Common myeloid progenitor, CD34-positive (primary cell): ENCODE measurements around the gene TMUB1.
A peak's percentile ranks its signal among the peaks of the same experiment; 100 is the strongest.

Source experiments
- CTCF ChIA-PET: fragments of 350-600 bp; sonication (Branson Sonifier 250); formaldehyde crosslinking; loops from one replicate; lab custom pipeline; 2021; ENCODE audit warnings: antibody characterized with exemption; lab: Charles Lee
- POLR2A ChIA-PET: fragments of 350-600 bp; sonication (Branson Sonifier 250); formaldehyde crosslinking; loops from one replicate; lab custom pipeline; 2021; ENCODE audit warnings: antibody characterized with exemption; lab: Charles Lee
- DNase-seq, 3 donors: peaks; one replicate each; pipeline versions ENCODE4 v3.0.0 to v3.0.0-alpha.2; 2013
- H3K27ac ChIP-seq, 2 experiments: 1 replicate in 1 of 2; 2 replicates in 1 of 2; pipeline ENCODE4 v1.7.0; 2013; ENCODE audit warnings: inconsistent platforms in 2 of 2, low read length in 2 of 2, mild to moderate bottlenecking in 2 of 2, low read depth in 1 of 2, moderate library complexity in 1 of 2; ENCODE audit not compliant: severe bottlenecking in 2 of 2, insufficient read depth in 1 of 2, poor library complexity in 1 of 2
- H3K27me3 ChIP-seq, 5 experiments: replicated peaks in 2 of 5; 1 replicate in 3 of 5; 2 replicates in 2 of 5; pipeline versions ENCODE4 v1.6.1 to v1.7.0; 2013; ENCODE audit warnings: low read length in 4 of 5, mild to moderate bottlenecking in 2 of 5, moderate library complexity in 2 of 5, inconsistent platforms in 1 of 5; ENCODE audit not compliant: insufficient read depth in 5 of 5, control insufficient read depth in 4 of 5
- H3K36me3 ChIP-seq, 4 experiments: 1 replicate in 2 of 4; 2 replicates in 2 of 4; pipeline versions ENCODE4 v1.6.1 to v1.7.0; 2013; ENCODE audit warnings: low read length in 3 of 4, control low read depth in 1 of 4, mild to moderate bottlenecking in 1 of 4; ENCODE audit not compliant: control insufficient read depth in 4 of 4, insufficient read depth in 4 of 4
- H3K4me1 ChIP-seq, 4 experiments: 1 replicate in 3 of 4; 2 replicates in 1 of 4; pipeline versions ENCODE4 v1.6.1 to v1.7.1; 2013; ENCODE audit warnings: low read length in 3 of 4, mild to moderate bottlenecking in 3 of 4, control low read depth in 1 of 4, inconsistent platforms in 1 of 4, moderate library complexity in 1 of 4; ENCODE audit not compliant: control insufficient read depth in 4 of 4, insufficient read depth in 4 of 4; ENCODE audit errors: control extremely low read depth in 1 of 4
- H3K4me3 ChIP-seq, 7 experiments: 1 replicate in 4 of 7; 2 replicates in 3 of 7; pipeline versions ENCODE4 v1.5.1 to v1.7.0; 2013; ENCODE audit warnings: mild to moderate bottlenecking in 7 of 7, low read length in 6 of 7, moderate library complexity in 6 of 7, inconsistent platforms in 2 of 7, low read depth in 2 of 7, control low read depth in 1 of 7; ENCODE audit not compliant: insufficient read depth in 4 of 7, control insufficient read depth in 1 of 7; ENCODE audit errors: extremely low read depth in 1 of 7
- H3K9me3 ChIP-seq, 5 experiments: 1 replicate in 4 of 5; 2 replicates in 1 of 5; pipeline versions ENCODE4 v1.6.1 to v1.7.1; 2013; ENCODE audit warnings: low read length in 4 of 5, mild to moderate bottlenecking in 2 of 5, inconsistent platforms in 1 of 5, low read depth in 1 of 5, moderate library complexity in 1 of 5; ENCODE audit not compliant: control insufficient read depth in 4 of 5, insufficient read depth in 2 of 5; ENCODE audit errors: control extremely low read depth in 1 of 5
- WGBS: methylation state at CpG from one replicate; pipeline ENCODE4 v1.1.5; 2013; ENCODE audit not compliant: insufficient coverage; 5-methylcytosine and 5-hydroxymethylcytosine counted together

Gene TMUB1

GRCh38 chr7:151085691-151086620 is 2.7 kb upstream of the TMUB1 start, which contains the start of gene AGAP3:
TSS of gene AGAP3 (plus strand) at chr7:151086475. CDS start at chr7:151086742, 267 bp downstream.
- Histone ChIP-seq H3K4me3 (peak within 1 kb of the TSS; percentile 52 to 87 (median 79)), H3K4me1 (peaks cover 9 to 73% (median 67%) of the 10 kb centered on the region in 4 experiments), H3K9me3 (no peaks in the 10 kb centered on the region), H3K36me3 (peaks cover 0 to 11% (median 0%) of the 10 kb centered on the region in 4 experiments), H3K27me3 (no peaks in the 10 kb centered on the region), H3K27ac (peak within 1 kb of the TSS in 1 of 2 experiments; percentile 88)
- ChIA-PET CTCF (interaction anchor here (0.9 to 14.4 kb wide), 5 partner anchors 8 to 25 kb away, joined by 3 to 219 read pairs (median 4); no protein-coding TSS in a partner anchor), POLR2A (no interaction called here)
- peak in 2 of 3 donors; percentile 39 to 55 for DNase-seq
- WGBS, result 0% methylated on average over 35 of the region's 84 CpGs

GRCh38 chr7:151085329-151085690 is 2.0 kb upstream of the TMUB1 start:
- 67% methylated on average over 5 of the region's 5 CpGs for WGBS
- DNase-seq, result no peak
- ChIA-PET CTCF (interaction anchor here (0.9 to 14.4 kb wide), 6 partner anchors 9 to 25 kb away, joined by 3 to 219 read pairs (median 5); no protein-coding TSS in a partner anchor), POLR2A (no interaction called here)
- Histone ChIP-seq H3K4me1 (peaks cover 9 to 74% (median 69%) of the 10 kb centered on the region in 4 experiments), H3K4me3 (peak overlapping the region in 5 of 7 experiments; percentile 58 to 87 (median 77)), H3K27ac (no peak overlapping the region), H3K9me3 (no peaks in the 10 kb centered on the region), H3K27me3 (no peaks in the 10 kb centered on the region), H3K36me3 (peaks cover 0 to 11% (median 0%) of the 10 kb centered on the region in 4 experiments)

GRCh38 chr7:151083824-151084160 is 499 bp upstream of the TMUB1 start:
- Histone ChIP-seq H3K27me3 (no peaks in the 10 kb centered on the region), H3K4me3 (peak overlapping the region; percentile 41 to 84 (median 72)), H3K9me3 (no peaks in the 10 kb centered on the region), H3K27ac (peak overlapping the region in 1 of 2 experiments; percentile 92), H3K4me1 (peaks cover 13 to 73% (median 70%) of the 10 kb centered on the region in 4 experiments), H3K36me3 (peaks cover 0 to 14% (median 0%) of the 10 kb centered on the region in 4 experiments)
- ChIA-PET CTCF (interaction anchor here (1.2 to 14.4 kb wide), 5 partner anchors 10 to 32 kb away, joined by 3 to 219 read pairs (median 4); no protein-coding TSS in a partner anchor), POLR2A (interaction anchor here (1.4 kb wide), 1 partner anchor 56 kb away, joined by 3 read pairs; the partner anchor contains the start of gene ABCB8)
- 0% methylated on average over 1 of the region's 3 CpGs for WGBS
- no peak for DNase-seq

- Histone ChIP-seq H3K9me3 (no peaks in the 10 kb centered on the region), H3K36me3 (peaks cover 0 to 27% (median 0%) of the 10 kb centered on the region in 4 experiments), H3K4me3 (peak overlapping the region; percentile 41 to 84 (median 72)), H3K4me1 (peaks cover 5 to 63% (median 58%) of the 10 kb centered on the region in 4 experiments), H3K27me3 (no peaks in the 10 kb centered on the region), H3K27ac (peak overlapping the region; percentile 25 to 92)
- no peak for DNase-seq
- 86% methylated on average over 29 of the region's 42 CpGs for WGBS
- ChIA-PET CTCF (interaction anchor here (0.5 to 14.4 kb wide), 8 partner anchors 9 to 270 kb away, joined by 3 to 219 read pairs (median 3); no protein-coding TSS in a partner anchor), POLR2A (interaction anchor here (1.4 kb wide), 1 partner anchor 54 kb away, joined by 3 read pairs; the partner anchor contains the start of gene ABCB8)
Observed at GRCh38 chr7:151082141-151083070, 887 bp downstream of the TMUB1 start.

- Histone ChIP-seq H3K27ac (peak overlapping the region; percentile 75 to 92), H3K27me3 (no peaks in the 10 kb centered on the region), H3K9me3 (no peaks in the 10 kb centered on the region), H3K4me1 (peaks cover 5 to 56% (median 51%) of the 10 kb centered on the region in 4 experiments), H3K36me3 (peaks cover 0 to 37% (median 5%) of the 10 kb centered on the region in 4 experiments), H3K4me3 (peak overlapping the region in 6 of 7 experiments; percentile 5 to 94 (median 82))
- 82% methylated on average over 57 of the region's 64 CpGs for WGBS
- DNase-seq, result no peak
- ChIA-PET CTCF (interaction anchor here (0.7 to 1.7 kb wide), 4 partner anchors 10 to 29 kb away, joined by 3 to 6 read pairs (median 4); no protein-coding TSS in a partner anchor), POLR2A (interaction anchor here (1.0 kb wide), 1 partner anchor 53 kb away, joined by 4 read pairs; the partner anchor contains the start of gene ABCB8)
Observed at GRCh38 chr7:151081170-151082101, 1.9 kb downstream of the TMUB1 start.
